GM19351 (cell line): ENCODE data around the gene TMED8.
"Not testable (repeated sequence)": the region's sequence is repeated elsewhere in the genome, so short reads cannot be mapped to it uniquely, and the experiment has no call there.

Experiments used
- ATAC-seq: cut with Tn5 transposase; IDR thresholded peaks from one replicate; pipeline ENCODE4 v1.9.1; 2021; ENCODE audit warnings: mild to moderate bottlenecking, moderate library complexity; ENCODE audit not compliant: unreplicated experiment

TMED8 gene

GRCh38 chr14:77376771-77377501 is at the start of gene TMED8, which contains the start of gene SAMD15:
TSS of gene TMED8 (minus strand) at chr14:77377094. CDS start at chr14:77377053, 41 bp downstream.
TSS of gene SAMD15 (plus strand) at chr14:77377379. CDS start at chr14:77377419, 40 bp downstream.
- ATAC-seq = peak; percentile 84

- ATAC-seq = no peak
Observed at GRCh38 chr14:77426396-77426795, 49.5 kb upstream of the TMED8 start.

GRCh38 chr14:77424862-77425261 is 48.0 kb upstream of the TMED8 start:
- ATAC-seq = no peak

GRCh38 chr14:77423423-77423822 is 46.5 kb upstream of the TMED8 start, which contains the start of gene NOXRED1:
TSS of gene NOXRED1 (minus strand) at chr14:77423523. CDS start at chr14:77422889, 634 bp downstream.
- ATAC-seq = no peak

- no peak for ATAC-seq
Observed at GRCh38 chr14:77421201-77421600, 44.3 kb upstream of the TMED8 start.

GRCh38 chr14:77416836-77417235 is 39.9 kb upstream of the TMED8 start:
- no peak for ATAC-seq

- not testable (repeated sequence) for ATAC-seq
Observed at GRCh38 chr14:77416098-77416497, 39.2 kb upstream of the TMED8 start.

GRCh38 chr14:77415403-77416030 is 38.6 kb upstream of the TMED8 start:
- not testable (repeated sequence) for ATAC-seq

- ATAC-seq = no peak
Observed at GRCh38 chr14:77409131-77409533, 32.2 kb upstream of the TMED8 start.

- ATAC-seq = no peak
Observed at GRCh38 chr14:77407158-77407557, 30.3 kb upstream of the TMED8 start.

GRCh38 chr14:77406718-77407117 is 29.8 kb upstream of the TMED8 start:
- ATAC-seq = no peak

- ATAC-seq = no peak
Observed at GRCh38 chr14:77406086-77406485, 29.2 kb upstream of the TMED8 start.

GRCh38 chr14:77403768-77404167 is 26.9 kb upstream of the TMED8 start:
- no peak for ATAC-seq

- no peak for ATAC-seq
Observed at GRCh38 chr14:77400216-77400615, 23.3 kb upstream of the TMED8 start.

- ATAC-seq = no peak
Observed at GRCh38 chr14:77390188-77390587, 13.3 kb upstream of the TMED8 start.

- no peak for ATAC-seq
Observed at GRCh38 chr14:77378701-77379100, 1.8 kb upstream of the TMED8 start.

GRCh38 chr14:77377502-77377844 is 579 bp upstream of the TMED8 start:
- peak; percentile 3 for ATAC-seq

GRCh38 chr14:77375973-77376770 is 722 bp downstream of the TMED8 start:
- peak; percentile 10 for ATAC-seq

GRCh38 chr14:77375164-77375950 is 1.5 kb downstream of the TMED8 start:
- no peak for ATAC-seq

GRCh38 chr14:77372304-77372841 is 4.5 kb downstream of the TMED8 start:
- peak; percentile 32 for ATAC-seq
